GM12878 (cell line): ENCODE data around the gene SNRNP200. TPM values are rescaled to one million over a fixed set of nuclear protein-coding genes. Genes with fewer than 3 reads are reported as not detected.

Experiments used
- BHLHE40 ChIP-seq, 2 experiments: fragments of 450-650 bp in 1 of 2; IDR thresholded peaks; 2 replicates each; pipeline ENCODE4 v1.6.1; 2011 to 2017; ENCODE audit warnings: low read depth in 2 of 2, borderline replicate concordance in 1 of 2, improper control_type of control experiment in 1 of 2, low read length in 1 of 2, mild to moderate bottlenecking in 1 of 2
- CHD1 ChIP-seq: IDR thresholded peaks from 2 replicates; pipeline ENCODE4 v1.6.1; 2012; ENCODE audit warnings: low read depth, low read length, improper control_type of control experiment
- E2F4 ChIP-seq: IDR thresholded peaks from 2 replicates; pipeline ENCODE4 v1.6.1; 2012; ENCODE audit warnings: low read depth, low read length, improper control_type of control experiment
- ELK1 ChIP-seq: IDR thresholded peaks from 2 replicates; pipeline ENCODE4 v1.6.1; 2012; ENCODE audit warnings: low read depth, low read length, improper control_type of control experiment
- EP300 ChIP-seq, 2 experiments: fragments of 150-350 bp in 1 of 2; IDR thresholded peaks; 2 replicates each; pipeline ENCODE4 v1.6.1; 2011 to 2012; ENCODE audit warnings: low read depth in 2 of 2, low read length in 2 of 2, borderline replicate concordance in 1 of 2, improper control_type of control experiment in 1 of 2, inconsistent platforms in 1 of 2; ENCODE audit not compliant: control insufficient read depth in 1 of 2
- ESRRA ChIP-seq: IDR thresholded peaks from 2 replicates; pipeline ENCODE4 v1.6.1; 2012; ENCODE audit warnings: mild to moderate bottlenecking, low read length, improper control_type of control experiment
- GABPA ChIP-seq: IDR thresholded peaks from 2 replicates; pipeline ENCODE4 v1.6.1; 2014; ENCODE audit warnings: antibody characterized with exemption, low read depth, mild to moderate bottlenecking, inconsistent platforms
- MEF2A ChIP-seq: IDR thresholded peaks from 2 replicates; pipeline ENCODE4 v1.6.1; 2011; ENCODE audit warnings: low read depth, mild to moderate bottlenecking, low read length, moderate library complexity; ENCODE audit not compliant: insufficient read depth
- NFYB ChIP-seq: IDR thresholded peaks from 2 replicates; pipeline ENCODE4 v1.6.1; 2011; ENCODE audit warnings: low read depth, mild to moderate bottlenecking, low read length, improper control_type of control experiment, moderate library complexity; ENCODE audit not compliant: insufficient read depth
- NR2C1 ChIP-seq: fragments of 450-650 bp; IDR thresholded peaks from 2 replicates; pipeline ENCODE4 v1.6.1; 2017; ENCODE audit warnings: antibody characterized with exemption, mild to moderate bottlenecking, moderate library complexity
- NR2C2 ChIP-seq: IDR thresholded peaks from 2 replicates; pipeline ENCODE4 v1.6.1; 2011; ENCODE audit warnings: borderline replicate concordance, low read depth; ENCODE audit not compliant: control insufficient read depth, insufficient read length
- RAD51 ChIP-seq: fragments of 450-650 bp; IDR thresholded peaks from 2 replicates; pipeline ENCODE4 v1.6.1; 2016; ENCODE audit warnings: moderate library complexity, mild to moderate bottlenecking, inconsistent platforms
- REST ChIP-seq: IDR thresholded peaks from 2 replicates; pipeline ENCODE4 v1.6.1; 2012; ENCODE audit warnings: mild to moderate bottlenecking, low read depth, low read length
- SKIL ChIP-seq: fragments of 450-650 bp; IDR thresholded peaks from 2 replicates; pipeline ENCODE4 v1.6.1; 2017; ENCODE audit warnings: mild to moderate bottlenecking, low read depth, inconsistent platforms; ENCODE audit not compliant: poor library complexity, severe bottlenecking
- SMAD1 ChIP-seq: fragments of 450-650 bp; IDR thresholded peaks from 2 replicates; pipeline ENCODE4 v1.6.1; 2018; ENCODE audit warnings: mild to moderate bottlenecking, low read depth; ENCODE audit not compliant: partially characterized antibody
- SMARCA5 ChIP-seq: fragments of 450-650 bp; IDR thresholded peaks from 2 replicates; pipeline ENCODE4 v1.6.1; 2017; ENCODE audit warnings: mild to moderate bottlenecking
- SREBF2 ChIP-seq: IDR thresholded peaks from 2 replicates; pipeline ENCODE4 v1.6.1; 2012; ENCODE audit warnings: mild to moderate bottlenecking, low read length
- TCF12 ChIP-seq: IDR thresholded peaks from 2 replicates; pipeline ENCODE4 v1.6.1; 2011; ENCODE audit warnings: low read depth, mild to moderate bottlenecking, low read length
- ZBED1 ChIP-seq: IDR thresholded peaks from 2 replicates; pipeline ENCODE4 v1.6.1; 2016; ENCODE audit warnings: borderline replicate concordance
- ZNF384 ChIP-seq: IDR thresholded peaks from 2 replicates; pipeline ENCODE4 v1.6.1; 2012; ENCODE audit warnings: low read depth, mild to moderate bottlenecking, low read length, improper control_type of control experiment, borderline replicate concordance
- ZNF622 ChIP-seq: fragments of 450-650 bp; IDR thresholded peaks from 2 replicates; pipeline ENCODE4 v1.6.1; 2017; ENCODE audit warnings: mild to moderate bottlenecking, inconsistent platforms
- ZSCAN29 ChIP-seq: fragments of 450-650 bp; IDR thresholded peaks from 2 replicates; pipeline ENCODE4 v1.6.1; 2017; ENCODE audit warnings: mild to moderate bottlenecking, moderate library complexity
- polyA plus RNA-seq, 11 experiments: library from polyadenylated mRNA; depleted of rRNA in 4 of 11; unstranded in 6 of 11; stranded (reverse) in 5 of 11; fragments of >200 nt; fragmentation: Nextera tagmentation in 4 of 11; fragmentation: Illumina TruSeq in 1 of 11; extraction: Ambion mirVana in 4 of 11; extraction: Trizol in 1 of 11; gene quantifications; 1 replicate in 1 of 11; 2 replicates in 10 of 11; pipeline versions ENCODE4 v1.2.1 to v1.2.3, GENCODE V29; 2011 to 2016; ENCODE audit warnings: inconsistent platforms in 2 of 11, missing spikeins in 2 of 11, low read depth in 1 of 11
- total RNA-seq, 4 experiments: library from RNA; depleted of rRNA in 3 of 4; stranded (reverse); fragments of >200 nt in 3 of 4; fragmentation: Illumina TruSeq in 1 of 4; extraction: Trizol in 1 of 4; gene quantifications; 2 replicates each; pipeline versions ENCODE4 v1.2.1 to v1.2.3, GENCODE V29; 2013 to 2021

SNRNP200 gene
- total and polyA plus RNA-seq, 10 of the 15 experiments (the other 5 are each of a cell fraction or from before 2014, with no cell fraction given), result 59.2 to 176 (median 106) TPM

GRCh38 chr2:96264656-96265348 lies 40.5 kb downstream of the SNRNP200 start (continued):
- no peak for TF ChIP-seq ZBED1
- no peak for TF ChIP-seq CHD1
- no peak for TF ChIP-seq NR2C2
- TF ChIP-seq E2F4, result no peak
- no peak for TF ChIP-seq MEF2A
- no peak for TF ChIP-seq ESRRA
- no peak for TF ChIP-seq SREBF2
- no peak for TF ChIP-seq BHLHE40 (IDR thresholded peaks at IDR 0.05; ENCODE audit: borderline replicate concordance in 1 of 2, low read depth in 2 of 2, low read length in 1 of 2)
- no peak for TF ChIP-seq ZNF622
- no peak for TF ChIP-seq SKIL
- TF ChIP-seq TCF12, result no peak
- TF ChIP-seq ELK1, result no peak
- no peak for TF ChIP-seq ZSCAN29
- TF ChIP-seq EP300 (IDR thresholded peaks at IDR 0.05; ENCODE audit: borderline replicate concordance in 1 of 2, control insufficient read depth in 1 of 2, low read depth in 2 of 2, low read length in 2 of 2), result no peak
- no peak for TF ChIP-seq REST
- TF ChIP-seq NFYB, result no peak
- TF ChIP-seq ZNF384, result no peak
- TF ChIP-seq SMAD1, result no peak
- no peak for TF ChIP-seq RAD51
- peak; percentile 16; the same call in 1 of the 2 replicates for TF ChIP-seq SMARCA5
- TF ChIP-seq GABPA, result no peak
- TF ChIP-seq NR2C1, result no peak
